ENCODE data around the gene GCNA. TPM values are rescaled to one million over a fixed set of nuclear protein-coding genes. Genes with fewer than 3 reads are reported as not detected.

Gene GCNA
- polyA plus RNA-seq, 1 donor (not counting 4 experiments of a cell fraction or from before 2014, with no cell fraction given) = 1.2 TPM

- Histone ChIP-seq H3K9me3 (ENCODE audit: control insufficient read depth, low read depth, low read length) (peaks cover 4% of the 10 kb centered on the region), H3K36me3 (ENCODE audit: control insufficient read depth in 2 of 2, extremely low read depth in 1 of 2, insufficient read depth in 2 of 2, low read length in 2 of 2) (peaks cover 2 to 5% of the 10 kb centered on the region in 2 experiments), H3K9me1 (ENCODE audit: control insufficient read depth, extremely low read depth, insufficient read depth, low read length) (no peaks in the 10 kb centered on the region), H3K9ac (ENCODE audit: control insufficient read depth, extremely low read depth, insufficient read depth, low read length) (no peak overlapping the region), H3K27ac (ENCODE audit: control insufficient read depth, insufficient read depth, low read length) (no peak overlapping the region), H3K4me1 (ENCODE audit: control insufficient read depth, extremely low read depth, insufficient read depth, low read length) (no peaks in the 10 kb centered on the region), H3K27me3 (ENCODE audit: control insufficient read depth, extremely low read depth, insufficient read depth, low read length) (no peaks in the 10 kb centered on the region), H3K79me2 (ENCODE audit: control insufficient read depth, insufficient read depth, low read length) (no peaks in the 10 kb centered on the region), H3K4me2 (ENCODE audit: control insufficient read depth, extremely low read depth, insufficient read depth, low read depth, low read length) (no peak overlapping the region), H4K20me1 (ENCODE audit: control insufficient read depth, extremely low read depth, insufficient read depth, low read length) (no peaks in the 10 kb centered on the region), H2AFZ (ENCODE audit: control insufficient read depth, low read length) (no peak overlapping the region), H3K4me3 (ENCODE audit: control insufficient read depth in 2 of 3, extremely low read depth in 1 of 3, insufficient read depth in 2 of 3, low read depth in 1 of 3, low read length in 3 of 3) (no peak overlapping the region)
- dilution Hi-C loops (cut with MboI; ENCODE audit: extremely low pct_ligation_motif_present, low sequenced_read_pairs) = no loop called here
- no peak for DNase-seq (ENCODE audit: low read depth, low spot score)
- TF ChIP-seq CTCF (optimal IDR thresholded peaks at IDR 0.05 in 1 of 3, IDR thresholded peaks at IDR 0.05 in 1 of 3, conservative IDR thresholded peaks at IDR 0.05 in 1 of 3; ENCODE audit: extremely low read depth in 1 of 3, insufficient read depth in 2 of 3, low read length in 3 of 3) (no peak), EZH2 (IDR thresholded peaks at IDR 0.05; ENCODE audit: low read length) (no peak)
- no peak for FAIRE-seq
Observed at GRCh38 chrX:71599965-71600364, 21.7 kb downstream of the GCNA start.

DNA sequence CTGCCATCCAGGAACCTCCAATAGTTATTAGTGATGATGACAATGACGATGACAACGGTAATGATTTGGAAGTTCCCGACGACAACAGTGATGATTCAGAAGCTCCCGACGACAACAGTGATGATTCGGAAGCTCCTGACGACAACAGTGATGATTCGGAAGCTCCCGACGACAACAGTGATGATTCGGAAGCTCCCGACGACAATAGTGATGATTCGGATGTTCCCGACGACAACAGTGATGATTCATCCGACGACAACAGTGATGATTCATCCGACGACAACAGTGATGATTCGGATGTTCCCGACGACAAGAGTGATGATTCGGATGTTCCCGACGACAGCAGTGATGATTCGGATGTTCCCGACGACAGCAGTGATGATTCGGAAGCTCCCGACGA, 25.4 kb downstream of the GCNA start:
- no peak overlapping the region for H3K9ac ChIP-seq (ENCODE audit: control insufficient read depth, extremely low read depth, insufficient read depth, low read length)
- H3K27ac ChIP-seq (ENCODE audit: control insufficient read depth, insufficient read depth, low read length) = no peak overlapping the region
- DNase-seq (ENCODE audit: low read depth, low spot score) (no peak), FAIRE-seq (no peak)
- H3K9me1 ChIP-seq (ENCODE audit: control insufficient read depth, extremely low read depth, insufficient read depth, low read length) = no peaks in the 10 kb centered on the region
- H3K9me3 ChIP-seq (ENCODE audit: control insufficient read depth, low read depth, low read length) = peaks cover 4% of the 10 kb centered on the region
- peaks cover 3 to 5% of the 10 kb centered on the region in 2 experiments for H3K36me3 ChIP-seq (ENCODE audit: control insufficient read depth in 2 of 2, extremely low read depth in 1 of 2, insufficient read depth in 2 of 2, low read length in 2 of 2)
- TF ChIP-seq EZH2 (IDR thresholded peaks at IDR 0.05; ENCODE audit: low read length) (no peak), CTCF (optimal IDR thresholded peaks at IDR 0.05 in 1 of 3, IDR thresholded peaks at IDR 0.05 in 1 of 3, conservative IDR thresholded peaks at IDR 0.05 in 1 of 3; ENCODE audit: extremely low read depth in 1 of 3, insufficient read depth in 2 of 3, low read length in 3 of 3) (no peak)
- no peak overlapping the region for H3K4me2 ChIP-seq (ENCODE audit: control insufficient read depth, extremely low read depth, insufficient read depth, low read depth, low read length)
- H2AFZ ChIP-seq (ENCODE audit: control insufficient read depth, low read length) = no peak overlapping the region
- no peaks in the 10 kb centered on the region for H3K79me2 ChIP-seq (ENCODE audit: control insufficient read depth, insufficient read depth, low read length)
- H4K20me1 ChIP-seq (ENCODE audit: control insufficient read depth, extremely low read depth, insufficient read depth, low read length) = no peaks in the 10 kb centered on the region
- H3K4me1 ChIP-seq (ENCODE audit: control insufficient read depth, extremely low read depth, insufficient read depth, low read length) = no peaks in the 10 kb centered on the region
- no peak overlapping the region for H3K4me3 ChIP-seq (ENCODE audit: control insufficient read depth in 2 of 3, extremely low read depth in 1 of 3, insufficient read depth in 2 of 3, low read depth in 1 of 3, low read length in 3 of 3)
- dilution Hi-C loops (cut with MboI; ENCODE audit: extremely low pct_ligation_motif_present, low sequenced_read_pairs) = no loop called here
- H3K27me3 ChIP-seq (ENCODE audit: control insufficient read depth, extremely low read depth, insufficient read depth, low read length) = no peaks in the 10 kb centered on the region

Measured in keratinocyte (primary cell).